Liver (tissue), 9 donors: ENCODE measurements around the gene MYOF. TPM values are rescaled to one million over a fixed set of nuclear protein-coding genes. Genes with fewer than 3 reads are reported as not detected.

Source experiments
- DNase-seq: peaks from one replicate; pipeline ENCODE4 v3.0.0-alpha.2; 2017; ENCODE audit warnings: low spot score
- H3K27ac ChIP-seq, 2 donors: one replicate each; pipeline ENCODE4 v1.7.0; 2013; ENCODE audit warnings: inconsistent platforms in 2 of 2, low read length in 2 of 2, control low read depth in 1 of 2, low read depth in 1 of 2, mild to moderate bottlenecking in 1 of 2
- H3K27me3 ChIP-seq, 4 donors: one replicate each; pipeline versions ENCODE4 v1.6.1 to v1.7.0; 2013; ENCODE audit warnings: low read length in 3 of 4, inconsistent platforms in 1 of 4, mild to moderate bottlenecking in 1 of 4, moderate library complexity in 1 of 4; ENCODE audit not compliant: control insufficient read depth in 4 of 4, insufficient read depth in 4 of 4
- H3K36me3 ChIP-seq, 4 donors: one replicate each; pipeline versions ENCODE4 v1.6.1 to v1.7.0; 2013; ENCODE audit warnings: low read length in 3 of 4, mild to moderate bottlenecking in 3 of 4, low read depth in 1 of 4, moderate library complexity in 1 of 4; ENCODE audit not compliant: control insufficient read depth in 4 of 4, insufficient read depth in 3 of 4
- H3K4me1 ChIP-seq, 4 donors: one replicate each; pipeline versions ENCODE4 v1.6.1 to v1.7.0; 2013; ENCODE audit warnings: low read length in 3 of 4, mild to moderate bottlenecking in 3 of 4, moderate library complexity in 1 of 4; ENCODE audit not compliant: control insufficient read depth in 4 of 4, insufficient read depth in 4 of 4
- H3K4me3 ChIP-seq, 3 donors: one replicate each; pipeline versions ENCODE4 v1.6.1 to v1.7.0; 2013; ENCODE audit warnings: low read length in 3 of 3, control low read depth in 1 of 3, low read depth in 1 of 3, mild to moderate bottlenecking in 1 of 3
- H3K9ac ChIP-seq, 2 donors: one replicate each; pipeline ENCODE4 v1.7.0; 2013; ENCODE audit warnings: low read length in 2 of 2, mild to moderate bottlenecking in 2 of 2, moderate library complexity in 2 of 2, control low read depth in 1 of 2, low read depth in 1 of 2
- H3K9me3 ChIP-seq, 4 donors: one replicate each; pipeline versions ENCODE4 v1.6.1 to v1.7.0; 2013; ENCODE audit warnings: low read length in 3 of 4; ENCODE audit not compliant: control insufficient read depth in 4 of 4
- ATF3 ChIP-seq: IDR thresholded peaks from 2 replicates; pipeline ENCODE4 v1.6.1; 2016; ENCODE audit warnings: antibody characterized with exemption
- CTCF ChIP-seq: fragments of 150-350 bp; IDR thresholded peaks from 2 replicates; pipeline ENCODE4 v1.5.1; 2017; ENCODE audit warnings: improper control_type of control experiment, low read depth, low read length; ENCODE audit not compliant: missing input control
- FOXA1 ChIP-seq: IDR thresholded peaks from 2 replicates; pipeline ENCODE4 v1.6.1; 2016; ENCODE audit warnings: antibody characterized with exemption
- FOXA2 ChIP-seq: IDR thresholded peaks from 2 replicates; pipeline ENCODE4 v1.6.1; 2016; ENCODE audit warnings: antibody characterized with exemption
- GABPA ChIP-seq, 2 donors: IDR thresholded peaks in 1 of 2; conservative IDR thresholded peaks in 1 of 2; 2 replicates each; pipeline ENCODE4 v1.6.1; 2016; ENCODE audit warnings: antibody characterized with exemption in 2 of 2, mild to moderate bottlenecking in 1 of 2, moderate library complexity in 1 of 2
- HNF4A ChIP-seq, 2 donors: conservative IDR thresholded peaks; 2 replicates each; pipeline ENCODE4 v1.6.1; 2016; ENCODE audit warnings: antibody characterized with exemption in 2 of 2, mild to moderate bottlenecking in 2 of 2
- HNF4G ChIP-seq: IDR thresholded peaks from 2 replicates; pipeline ENCODE4 v1.6.1; 2016; ENCODE audit warnings: antibody characterized with exemption
- JUND ChIP-seq, 2 donors: IDR thresholded peaks; 2 replicates each; pipeline ENCODE4 v1.6.1; 2016; ENCODE audit warnings: antibody characterized with exemption in 2 of 2
- NR2F2 ChIP-seq: IDR thresholded peaks from 2 replicates; pipeline ENCODE4 v1.6.1; 2016; ENCODE audit warnings: antibody characterized with exemption
- RAD21 ChIP-seq, 2 donors: IDR thresholded peaks; 2 replicates each; pipeline ENCODE4 v1.6.1; 2016; ENCODE audit warnings: antibody characterized with exemption in 2 of 2, mild to moderate bottlenecking in 2 of 2
- REST ChIP-seq: IDR thresholded peaks from 2 replicates; pipeline ENCODE4 v1.6.1; 2016; ENCODE audit warnings: antibody characterized with exemption, mild to moderate bottlenecking
- RXRA ChIP-seq, 2 donors: IDR thresholded peaks; 2 replicates each; pipeline ENCODE4 v1.6.1; 2017 to 2018; ENCODE audit warnings: antibody characterized with exemption in 2 of 2, mild to moderate bottlenecking in 1 of 2
- SP1 ChIP-seq: IDR thresholded peaks from 2 replicates; pipeline ENCODE4 v1.6.1; 2018; ENCODE audit warnings: antibody characterized with exemption, mild to moderate bottlenecking
- YY1 ChIP-seq: IDR thresholded peaks from 2 replicates; pipeline ENCODE4 v1.6.1; 2016; ENCODE audit warnings: antibody characterized with exemption, mild to moderate bottlenecking
- WGBS: extraction: QIAGEN DNeasy Blood & Tissue Kit; methylation state at CpG from one replicate; pipeline ENCODE4 v1.1.7; 2013; 5-methylcytosine and 5-hydroxymethylcytosine counted together
- polyA plus RNA-seq, 2 donors: library from polyadenylated mRNA; stranded (reverse) in 1 of 2; unstranded in 1 of 2; fragments of 200-250 nt in 1 of 2; fragments of >200 nt in 1 of 2; fragmentation: Nextera tagmentation in 1 of 2; extraction: Ambion mirVana in 1 of 2; gene quantifications; one replicate each; pipeline versions ENCODE4 v1.2.1 to v1.2.3, GENCODE V29; 2013 to 2015
- total RNA-seq, 2 donors: library from RNA; depleted of rRNA; stranded (reverse); fragments of >200 nt; gene quantifications; one replicate each; pipeline ENCODE4 v1.2.3, GENCODE V29; 2014
- donor health status: healthy.
- donor health status: healthy.
- donor health status: healthy.
- donor health status: healthy.
- donor health status: healthy.

MYOF gene
- total and polyA plus RNA-seq, 4 donors = 0.89 to 5.7 (median 3.2) TPM

- Histone ChIP-seq H3K27me3 (no peaks in the 10 kb centered on the region), H3K27ac (no peak overlapping the region), H3K9ac (no peak overlapping the region), H3K9me3 (no peaks in the 10 kb centered on the region), H3K4me3 (no peak overlapping the region), H3K4me1 (no peaks in the 10 kb centered on the region), H3K36me3 (no peaks in the 10 kb centered on the region)
- DNase-seq = no peak
- no peak for TF ChIP-seq FOXA2
- TF ChIP-seq RAD21 (IDR thresholded peaks at IDR 0.05) = no peak
- no peak for TF ChIP-seq HNF4A (conservative IDR thresholded peaks at IDR 0.05)
- no peak for TF ChIP-seq HNF4G
- no peak for TF ChIP-seq SP1
- TF ChIP-seq NR2F2 = no peak
- no peak for TF ChIP-seq ATF3
- no peak for TF ChIP-seq GABPA (IDR thresholded peaks at IDR 0.05 in 1 of 2, conservative IDR thresholded peaks at IDR 0.05 in 1 of 2)
- TF ChIP-seq FOXA1 = no peak
- no peak for TF ChIP-seq REST
- no peak for TF ChIP-seq CTCF
- TF ChIP-seq JUND (IDR thresholded peaks at IDR 0.05) = no peak
- whole genome bisulfite sequencing = 76% methylated on average over 6 of the region's 6 CpGs
These were observed 71.3 kb downstream of the MYOF start for GRCh38 chr10:93410697-93411348.

GRCh38 chr10:93408783-93409182 is 73.4 kb downstream of the MYOF start:
- no peak overlapping the region for H3K27ac ChIP-seq
- 64% methylated on average over 8 of the region's 8 CpGs for WGBS
- DNase-seq = no peak

More at GRCh38 chr10:93408783-93409182, 73.4 kb downstream of the MYOF start:
- no peaks in the 10 kb centered on the region for H3K4me1 ChIP-seq
- no peaks in the 10 kb centered on the region for H3K36me3 ChIP-seq
- H3K27me3 ChIP-seq = no peaks in the 10 kb centered on the region
- H3K9me3 ChIP-seq = no peaks in the 10 kb centered on the region
- no peak overlapping the region for H3K9ac ChIP-seq
- no peak for TF ChIP-seq GABPA (IDR thresholded peaks at IDR 0.05 in 1 of 2, conservative IDR thresholded peaks at IDR 0.05 in 1 of 2)
- TF ChIP-seq RXRA (IDR thresholded peaks at IDR 0.05) = no peak
- no peak for TF ChIP-seq CTCF
- TF ChIP-seq HNF4G = no peak
- no peak for TF ChIP-seq YY1
- no peak overlapping the region for H3K4me3 ChIP-seq
